K562 (cell line): ENCODE results near the gene CKLF. TPM values are rescaled to one million over a fixed set of nuclear protein-coding genes. Genes with fewer than 3 reads are reported as not detected.
"Not testable (repeated sequence)": the region's sequence is repeated elsewhere in the genome, so short reads cannot be mapped to it uniquely, and the experiment has no call there.

Source experiments
- ATAC-seq: fragments of 200-7000 bp; cut with Tn5 transposase; 3 replicates; pipeline ENCODE4 v1.9.1; 2020; ENCODE audit warnings: moderate library complexity
- BruUV-seq: library from RNA; stranded (reverse); fragments of 400-500 nt; replicated peaks from 2 replicates; lab custom pipeline; 2021; lab: Mats Ljungman, UMichigan
- CTCF ChIA-PET: fragments of 300-600 bp; formaldehyde crosslinking; extraction: SDS; loops from one replicate; lab custom pipeline; 2021; ENCODE audit warnings: low intra/inter-chr PET ratio; lab: Yijun Ruan, JAX
- POLR2A ChIA-PET: fragments of 300-600, 350-650 bp; sonication (Branson Sonifier 250); formaldehyde crosslinking; extraction: SDS; loops from one replicate; lab custom pipeline; 2021; ENCODE audit warnings: antibody characterized with exemption, inconsistent platforms; lab: Yijun Ruan, JAX
- DNase-seq, 4 experiments: peaks; one replicate each; pipeline versions ENCODE4 v3.0.0 to v3.0.0-alpha.2; 2011 to 2018; ENCODE audit warnings: low spot score in 3 of 4, mixed read lengths in 3 of 4; ENCODE audit errors: extremely low read depth in 1 of 4
- FAIRE-seq: peaks from 2 replicates; lab custom pipeline; 2011; peaks lifted over from hg19 to GRCh38; lab: Jason Lieb, UNC
- H2AFZ ChIP-seq: 2 replicates; pipeline ENCODE4 v1.6.0; 2011; ENCODE audit warnings: low read depth, low read length, control low read depth, inconsistent platforms
- H3K27ac ChIP-seq: fragments of 200-600 bp; 3 replicates; pipeline ENCODE4 v1.8.0; 2011; ENCODE audit warnings: low read depth, mild to moderate bottlenecking, control low read depth, inconsistent platforms, low read length, moderate library complexity, mixed read lengths; ENCODE audit errors: extremely low read depth
- H3K27me3 ChIP-seq, 2 experiments: fragments of 300-600 bp in 1 of 2; 2 replicates in 1 of 2; 3 replicates in 1 of 2; pipeline versions ENCODE4 v1.6.0 to v1.8.0; 2011; ENCODE audit warnings: inconsistent platforms in 2 of 2, low read length in 2 of 2, mild to moderate bottlenecking in 1 of 2, mixed read lengths in 1 of 2, moderate library complexity in 1 of 2; ENCODE audit not compliant: control insufficient read depth in 2 of 2, insufficient read depth in 2 of 2
- H3K36me3 ChIP-seq: fragments of 300-600 bp; 3 replicates; pipeline ENCODE4 v1.8.0; 2011; ENCODE audit warnings: mild to moderate bottlenecking, low read length, inconsistent platforms; ENCODE audit not compliant: control insufficient read depth, insufficient read depth
- H3K4me1 ChIP-seq, 2 experiments: fragments of 200-600 bp in 1 of 2; replicated peaks in 1 of 2; 2 replicates in 1 of 2; 3 replicates in 1 of 2; pipeline versions ENCODE4 v1.5.1 to v1.8.0; 2011; ENCODE audit warnings: inconsistent platforms in 2 of 2, low read length in 2 of 2, mild to moderate bottlenecking in 1 of 2, mixed read lengths in 1 of 2, moderate library complexity in 1 of 2; ENCODE audit not compliant: control insufficient read depth in 2 of 2, insufficient read depth in 2 of 2
- H3K4me2 ChIP-seq: 2 replicates; pipeline ENCODE4 v1.6.1; 2011; ENCODE audit warnings: low read length, control low read depth, inconsistent platforms, mixed read lengths; ENCODE audit not compliant: insufficient read depth
- H3K4me3 ChIP-seq: fragments of 200-600 bp; sonication (generic), shearing (Covaris generic); 2 replicates; pipeline ENCODE4 v1.5.1; 2016; ENCODE audit warnings: control low read depth, inconsistent platforms
- H3K79me2 ChIP-seq: fragments of 200-600 bp; 3 replicates; pipeline ENCODE4 v1.8.0; 2011; ENCODE audit warnings: low read length, inconsistent platforms; ENCODE audit not compliant: control insufficient read depth, insufficient read depth
- H3K9ac ChIP-seq, 2 experiments: 2 replicates each; pipeline versions ENCODE4 v1.6.0 to v1.6.1; 2011; ENCODE audit warnings: low read depth in 2 of 2, low read length in 2 of 2, control low read depth in 1 of 2, inconsistent platforms in 1 of 2, mild to moderate bottlenecking in 1 of 2, mixed read lengths in 1 of 2; ENCODE audit not compliant: insufficient read depth in 1 of 2
- H3K9me1 ChIP-seq: one replicate; pipeline ENCODE4 v1.6.0; 2011; ENCODE audit warnings: inconsistent platforms, mild to moderate bottlenecking, low read length, moderate library complexity; ENCODE audit not compliant: control insufficient read depth, insufficient read depth
- H3K9me3 ChIP-seq: replicated peaks from 2 replicates; pipeline ENCODE4 v1.5.1; 2011; ENCODE audit warnings: low read depth, low read length, inconsistent platforms; ENCODE audit not compliant: control insufficient read depth, insufficient read depth
- H4K20me1 ChIP-seq: replicated peaks from 2 replicates; pipeline ENCODE4 v1.6.1; 2011; ENCODE audit warnings: low read length, inconsistent platforms, mixed read lengths; ENCODE audit not compliant: control insufficient read depth, insufficient read depth
- GABPB1 ChIP-seq: sonication (generic); formaldehyde crosslinking; IDR thresholded peaks from 2 replicates; pipeline ENCODE4 v1.8.0; 2022; ENCODE audit warnings: mild to moderate bottlenecking, missing genetic modification reagents
- POLR2G ChIP-seq: fragments of 200-400 bp; formaldehyde crosslinking; IDR thresholded peaks from 2 replicates; pipeline ENCODE4 v1.6.1; 2017; ENCODE audit warnings: low read depth, mild to moderate bottlenecking, antibody characterized with exemption, low read length, moderate library complexity
- WGBS: fragments of 100-300 bp; shearing (Covaris generic); methylation state at CpG from one replicate; pipeline ENCODE4 v1.1.6; 2016; ENCODE audit warnings: low coverage, mixed read lengths; ENCODE audit not compliant: insufficient coverage; ENCODE audit errors: missing lambda C conversion rate; 5-methylcytosine and 5-hydroxymethylcytosine counted together
- in situ Hi-C: fragments of 300-500 bp; cut with MboI; formaldehyde crosslinking; loops from 4 replicates; pipeline ENCODE4 v1.15.0; 2018; ENCODE audit warnings: inconsistent platforms, mixed read lengths
- intact Hi-C: fragments of 100-400 bp; cut with micrococcal nuclease; formaldehyde crosslinking; loops from 2 replicates; pipeline ENCODE4 v1.14.2; 2022
- polyA plus RNA-seq, 8 experiments: library from polyadenylated mRNA; depleted of rRNA in 4 of 8; stranded (reverse) in 5 of 8; unstranded in 3 of 8; fragments of >200 nt; fragmentation: Nextera tagmentation in 2 of 8; fragmentation: Illumina TruSeq in 1 of 8; extraction: Ambion mirVana in 2 of 8; extraction: Trizol in 1 of 8; gene quantifications; 2 replicates each; pipeline versions ENCODE4 v1.2.1 to v1.2.3, GENCODE V29; 2011 to 2014; ENCODE audit warnings: inconsistent platforms in 1 of 8, missing spikeins in 1 of 8
- total RNA-seq, 7 experiments: library from RNA; depleted of rRNA in 6 of 7; stranded (reverse); fragments of >200 nt in 6 of 7; fragmentation: Illumina TruSeq in 2 of 7; extraction: Trizol in 2 of 7; gene quantifications; 2 replicates each; pipeline versions ENCODE4 v1.2.1 to v1.2.3, GENCODE V29; 2011 to 2021; ENCODE audit warnings: low replicate concordance in 1 of 7

Gene CKLF
- total and polyA plus RNA-seq, 9 of the 15 experiments (the other 6 are each of a cell fraction or from before 2014, with no cell fraction given): 84.8 to 322 (median 118) TPM

DNA sequence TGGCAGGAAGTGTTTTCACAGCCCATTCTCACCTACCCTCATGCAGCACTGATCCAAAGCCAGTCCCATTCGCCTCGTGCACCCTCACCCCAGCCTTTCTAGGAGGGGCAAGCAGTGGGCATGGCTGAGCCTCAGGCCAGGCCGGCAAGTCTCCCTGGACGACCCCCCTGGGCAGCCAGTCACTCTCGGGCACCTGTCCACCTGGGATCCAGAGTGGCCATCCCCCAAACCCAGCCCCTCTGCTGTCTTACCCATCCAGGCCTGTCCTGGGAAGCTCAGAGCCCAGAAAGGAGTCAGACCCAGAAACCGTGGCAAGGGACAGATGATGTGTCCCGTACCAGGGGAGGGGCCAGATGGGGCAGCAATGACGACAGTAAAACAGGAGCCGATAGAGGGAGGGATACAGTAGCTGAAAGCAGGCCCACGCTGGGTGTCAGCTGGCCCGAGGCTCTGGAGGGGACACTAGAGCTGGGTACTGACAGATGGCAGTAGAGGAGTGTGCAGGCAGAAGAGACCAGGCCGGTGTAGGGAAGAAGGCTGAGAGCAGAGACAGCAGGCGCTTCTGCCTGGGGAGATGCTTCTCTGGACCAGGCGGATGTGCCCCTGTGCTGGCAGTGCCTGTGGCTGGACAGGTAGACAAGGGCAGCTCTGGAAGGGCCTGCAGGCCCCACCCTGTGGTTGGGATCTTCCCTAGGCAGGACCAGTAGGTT is 57.9 kb downstream of the CKLF start:
- no TSS peak for BruUV-seq
- in situ Hi-C loops (no loop called here), intact Hi-C loops (no loop called here)
- H2AFZ ChIP-seq: no peak overlapping the region
- H3K9me3 ChIP-seq: no peaks in the 10 kb centered on the region
- peaks cover 79% of the 10 kb centered on the region; the same call in 2 of the 3 replicates for H3K36me3 ChIP-seq
- ChIA-PET POLR2A (interaction anchor here (0.9 to 1.6 kb wide), 4 partner anchors 10 to 25 kb away, joined by 3 to 5 read pairs (median 4); no protein-coding TSS in a partner anchor), CTCF (interaction anchor here (0.7 kb wide), 1 partner anchor 258 kb away, joined by 3 read pairs; no protein-coding TSS in a partner anchor)
- no peak overlapping the region for H3K4me3 ChIP-seq
- DNase-seq (no peak), ATAC-seq (no peak), FAIRE-seq (no peak)
- no peak overlapping the region for H3K27ac ChIP-seq
- H3K9me1 ChIP-seq: no peaks in the 10 kb centered on the region
- no peak overlapping the region for H3K4me2 ChIP-seq
- WGBS: 84% methylated on average over 13 of the region's 14 CpGs
- H3K79me2 ChIP-seq: peaks cover 12% of the 10 kb centered on the region
- peaks cover 19 to 36% of the 10 kb centered on the region in 2 experiments for H3K4me1 ChIP-seq
- H4K20me1 ChIP-seq: peaks cover 4% of the 10 kb centered on the region; the same call in 1 of the 2 replicates
- peak overlapping the region in 1 of 2 experiments; percentile 45; a peak in 2 of 4 replicates for H3K9ac ChIP-seq
- TF ChIP-seq GABPB1 (CRISPR knock-in tag): no peak
- peak; percentile 35; the same call in 1 of the 2 replicates for TF ChIP-seq POLR2G
- H3K27me3 ChIP-seq: no peaks in the 10 kb centered on the region

DNA sequence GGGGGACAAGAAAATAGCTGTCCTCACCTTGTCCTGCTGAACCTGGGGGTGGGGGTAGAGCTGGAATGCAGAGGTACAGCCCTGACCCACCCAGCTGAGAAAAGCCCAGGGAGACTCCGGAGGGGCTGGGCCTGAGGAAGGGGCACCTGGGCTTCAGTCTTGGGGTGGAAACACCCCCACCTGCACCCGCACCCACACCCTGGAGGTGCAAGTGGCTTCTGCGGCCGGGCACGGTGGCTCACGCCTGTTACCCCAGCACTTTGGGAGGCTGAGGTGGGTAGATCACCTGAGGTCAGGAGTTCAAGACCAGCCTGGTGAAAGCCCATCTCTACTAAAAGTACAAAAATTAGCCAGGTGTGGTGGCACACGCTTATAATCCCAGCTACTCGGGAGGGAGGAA is 59.5 kb downstream of the CKLF start:
- H3K27ac ChIP-seq, H3K79me2 ChIP-seq, H3K4me3 ChIP-seq, H3K9me1 ChIP-seq, H3K9ac ChIP-seq, H4K20me1 ChIP-seq, BruUV-seq, H3K9me3 ChIP-seq, H2AFZ ChIP-seq, FAIRE-seq, H3K4me2 ChIP-seq, CTCF ChIA-PET, intact Hi-C loops, DNase-seq, ATAC-seq, in situ Hi-C loops, H3K27me3 ChIP-seq: not testable (repeated sequence)
- POLR2A ChIA-PET: interaction anchor here (0.5 to 1.7 kb wide), 4 partner anchors 8 to 203 kb away, joined by 3 to 5 read pairs (median 4); no protein-coding TSS in a partner anchor
- peaks cover 87% of the 10 kb centered on the region; the same call in 2 of the 3 replicates for H3K36me3 ChIP-seq
- TF ChIP-seq POLR2G: peak; percentile 34; the same call in 1 of the 2 replicates
- H3K4me1 ChIP-seq: peaks cover 21 to 30% of the 10 kb centered on the region in 2 experiments; a peak in 4 of 5 replicates
- WGBS: 100% methylated on average over 8 of the region's 8 CpGs
